Measurements from ENCODE around the gene KAZN. TPM values are rescaled to one million over a fixed set of nuclear protein-coding genes. Genes with fewer than 3 reads are reported as not detected.

Gene KAZN
- total and polyA plus RNA-seq, 2 of the 8 experiments (the other 6 are each of a cell fraction or from before 2014, with no cell fraction given), result 3.7 to 11.8 TPM

DNA sequence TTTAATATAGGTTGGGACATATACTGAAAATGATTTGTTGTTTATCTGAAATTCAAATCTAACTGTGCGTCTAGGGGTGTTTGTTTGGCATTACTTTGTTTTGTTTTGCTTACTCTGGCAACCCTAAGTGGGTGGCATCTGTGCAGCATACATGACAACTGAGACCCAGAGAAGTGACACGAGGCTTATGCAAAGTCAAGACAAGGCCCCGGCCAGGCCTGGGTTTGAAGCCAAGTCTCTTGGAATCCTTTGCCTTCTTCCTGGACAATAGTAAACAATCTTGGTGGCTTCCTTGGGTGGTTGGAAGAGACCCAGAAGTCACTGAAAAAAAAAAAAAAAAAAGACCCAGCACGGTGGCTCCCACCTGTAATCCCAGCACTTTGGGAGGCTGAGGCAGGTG lies 357.5 kb downstream of the KAZN start (continued):
- TF ChIP-seq CHD7 (IDR thresholded peaks at IDR 0.05; ENCODE audit: insufficient replicate concordance, low read length), result no peak
- TF ChIP-seq PHF8 (conservative IDR thresholded peaks at IDR 0.05; ENCODE audit: low read depth, low read length), result no peak
- no peak for TF ChIP-seq POU5F1 (IDR thresholded peaks at IDR 0.05; ENCODE audit: low read depth, low read length)
- no peak for TF ChIP-seq KDM5A (IDR thresholded peaks at IDR 0.05; ENCODE audit: low read length)
- no peak for TF ChIP-seq CREB1 (IDR thresholded peaks at IDR 0.05)
- TF ChIP-seq, protein P1, sequence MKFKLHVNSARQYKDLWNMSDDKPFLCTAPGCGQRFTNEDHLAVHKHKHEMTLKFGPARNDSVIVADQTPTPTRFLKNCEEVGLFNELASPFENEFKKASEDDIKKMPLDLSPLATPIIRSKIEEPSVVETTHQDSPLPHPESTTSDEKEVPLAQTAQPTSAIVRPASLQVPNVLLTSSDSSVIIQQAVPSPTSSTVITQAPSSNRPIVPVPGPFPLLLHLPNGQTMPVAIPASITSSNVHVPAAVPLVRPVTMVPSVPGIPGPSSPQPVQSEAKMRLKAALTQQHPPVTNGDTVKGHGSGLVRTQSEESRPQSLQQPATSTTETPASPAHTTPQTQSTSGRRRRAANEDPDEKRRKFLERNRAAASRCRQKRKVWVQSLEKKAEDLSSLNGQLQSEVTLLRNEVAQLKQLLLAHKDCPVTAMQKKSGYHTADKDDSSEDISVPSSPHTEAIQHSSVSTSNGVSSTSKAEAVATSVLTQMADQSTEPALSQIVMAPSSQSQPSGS (IDR thresholded peaks at IDR 0.05; ENCODE audit: low read length), result no peak
- TF ChIP-seq YY1 (IDR thresholded peaks at IDR 0.05; ENCODE audit: low read depth, low read length), result no peak
- no peak for TF ChIP-seq CHD2 (IDR thresholded peaks at IDR 0.05; ENCODE audit: low read length)
- no peak for TF ChIP-seq EZH2 (IDR thresholded peaks at IDR 0.05; ENCODE audit: low read depth, low read length, severe bottlenecking)
